Measurements from ENCODE around the gene SMYD3. TPM values are rescaled to one million over a fixed set of nuclear protein-coding genes. Genes with fewer than 3 reads are reported as not detected.
"Not testable (repeated sequence)": the region's sequence is repeated elsewhere in the genome, so short reads cannot be mapped to it uniquely, and the experiment has no call there.

SMYD3 gene
- total RNA-seq, 1 donor from 2014 or later, result 27.9 TPM

GRCh38 chr1:245768596-245768995 lies 738.5 kb downstream of the SMYD3 start:
- no peak for DNase-seq (ENCODE audit: extremely low read depth, low read depth, low spot score)

GRCh38 chr1:245765230-245766000 lies 741.7 kb downstream of the SMYD3 start:
- no peak for DNase-seq (ENCODE audit: extremely low read depth, low read depth, low spot score)

GRCh38 chr1:245763873-245764331 lies 743.2 kb downstream of the SMYD3 start:
- no peak for DNase-seq (ENCODE audit: extremely low read depth, low read depth, low spot score)

- no peak for DNase-seq (ENCODE audit: extremely low read depth, low read depth, low spot score)
Measured at GRCh38 chr1:245762396-245762910, 744.6 kb downstream of the SMYD3 start.

GRCh38 chr1:245760301-245760700 lies 746.8 kb downstream of the SMYD3 start:
- DNase-seq (ENCODE audit: extremely low read depth, low read depth, low spot score), result no peak

- DNase-seq (ENCODE audit: extremely low read depth, low read depth, low spot score), result no peak
Measured at GRCh38 chr1:245754463-245754961, 752.6 kb downstream of the SMYD3 start.

GRCh38 chr1:245753807-245754206 lies 753.3 kb downstream of the SMYD3 start:
- DNase-seq (ENCODE audit: extremely low read depth, low read depth, low spot score), result no peak

GRCh38 chr1:245752561-245752960 lies 754.5 kb downstream of the SMYD3 start:
- no peak for DNase-seq (ENCODE audit: extremely low read depth, low read depth, low spot score)

GRCh38 chr1:245751726-245752470 lies 755.2 kb downstream of the SMYD3 start:
- DNase-seq (ENCODE audit: extremely low read depth, low read depth, low spot score), result no peak

- no peak for DNase-seq (ENCODE audit: extremely low read depth, low read depth, low spot score)
Measured at GRCh38 chr1:245751116-245751515, 756.0 kb downstream of the SMYD3 start.

- no peak for DNase-seq (ENCODE audit: extremely low read depth, low read depth, low spot score)
Measured at GRCh38 chr1:245750261-245750660, 756.8 kb downstream of the SMYD3 start.

GRCh38 chr1:245749053-245749452 lies 758.0 kb downstream of the SMYD3 start:
- DNase-seq (ENCODE audit: extremely low read depth, low read depth, low spot score), result no peak

GRCh38 chr1:245748646-245749045 lies 758.4 kb downstream of the SMYD3 start:
- no peak for DNase-seq (ENCODE audit: extremely low read depth, low read depth, low spot score)

GRCh38 chr1:245748240-245748639 lies 758.8 kb downstream of the SMYD3 start:
- no peak for DNase-seq (ENCODE audit: extremely low read depth, low read depth, low spot score)

- no peak for DNase-seq (ENCODE audit: extremely low read depth, low read depth, low spot score)
Measured at GRCh38 chr1:245742896-245743295, 764.2 kb downstream of the SMYD3 start.

GRCh38 chr1:245740336-245740735 lies 766.7 kb downstream of the SMYD3 start:
- DNase-seq (ENCODE audit: extremely low read depth, low read depth, low spot score), result not testable (repeated sequence)

GRCh38 chr1:245730801-245731200 lies 776.3 kb downstream of the SMYD3 start:
- no peak for DNase-seq (ENCODE audit: extremely low read depth, low read depth, low spot score)

- DNase-seq (ENCODE audit: extremely low read depth, low read depth, low spot score), result not testable (repeated sequence)
Measured at GRCh38 chr1:245728035-245728434, 779.0 kb downstream of the SMYD3 start.

GRCh38 chr1:245721488-245721887 lies 785.6 kb downstream of the SMYD3 start:
- no peak for DNase-seq (ENCODE audit: extremely low read depth, low read depth, low spot score)

- no peak for DNase-seq (ENCODE audit: extremely low read depth, low read depth, low spot score)
Measured at GRCh38 chr1:245718951-245719350, 788.1 kb downstream of the SMYD3 start.

- no peak for DNase-seq (ENCODE audit: extremely low read depth, low read depth, low spot score)
Measured at GRCh38 chr1:245718123-245718522, 789.0 kb downstream of the SMYD3 start.

GRCh38 chr1:245717611-245718010 lies 789.5 kb downstream of the SMYD3 start:
- no peak for DNase-seq (ENCODE audit: extremely low read depth, low read depth, low spot score)
